H9 (cell line): Measurements from ENCODE around the gene PPP1R18. TPM values are rescaled to one million over a fixed set of nuclear protein-coding genes. Genes with fewer than 3 reads are reported as not detected.
A peak's percentile ranks its signal among the peaks of the same experiment; 100 is the strongest.

Experiments
- DNase-seq: peaks from one replicate; pipeline ENCODE4 v3.0.0-alpha.2; 2017
- H2AFZ ChIP-seq: one replicate; pipeline ENCODE4 v1.6.1; 2013; ENCODE audit warnings: mild to moderate bottlenecking, low read length, control low read depth, moderate library complexity
- H2AK5ac ChIP-seq: 2 replicates; pipeline ENCODE4 v1.6.1; 2013; ENCODE audit warnings: low read length, control low read depth, mixed read lengths; ENCODE audit not compliant: insufficient read length
- H2BK120ac ChIP-seq: one replicate; pipeline ENCODE4 v1.6.1; 2013; ENCODE audit warnings: low read depth, mild to moderate bottlenecking, low read length, control low read depth, inconsistent platforms; ENCODE audit not compliant: poor library complexity, severe bottlenecking
- H2BK12ac ChIP-seq: 2 replicates; pipeline ENCODE4 v1.6.1; 2013; ENCODE audit warnings: low read length, control low read depth, mixed read lengths, low read depth; ENCODE audit not compliant: insufficient read length
- H2BK15ac ChIP-seq: 2 replicates; pipeline ENCODE4 v1.6.1; 2013; ENCODE audit warnings: low read depth, low read length, control low read depth
- H2BK20ac ChIP-seq: one replicate; pipeline ENCODE4 v1.6.1; 2013; ENCODE audit warnings: low read depth, mild to moderate bottlenecking, low read length, control low read depth, inconsistent platforms; ENCODE audit not compliant: poor library complexity, severe bottlenecking
- H2BK5ac ChIP-seq: 2 replicates; pipeline ENCODE4 v1.6.1; 2013; ENCODE audit warnings: low read length, control low read depth, mixed read lengths; ENCODE audit not compliant: insufficient read length
- H3K14ac ChIP-seq: 2 replicates; pipeline ENCODE4 v1.6.1; 2013; ENCODE audit warnings: low read length, control low read depth; ENCODE audit not compliant: insufficient read depth
- H3K18ac ChIP-seq: 2 replicates; pipeline ENCODE4 v1.6.1; 2013; ENCODE audit warnings: low read depth, mild to moderate bottlenecking, mixed read lengths, low read length, control low read depth; ENCODE audit not compliant: insufficient read length
- H3K23ac ChIP-seq: 2 replicates; pipeline ENCODE4 v1.6.1; 2013; ENCODE audit warnings: low read length, control low read depth, mixed read lengths, low read depth; ENCODE audit not compliant: insufficient read length
- H3K23me2 ChIP-seq: 2 replicates; pipeline ENCODE4 v1.6.1; 2013; ENCODE audit warnings: low read depth, mild to moderate bottlenecking, mixed read lengths, low read length, control low read depth; ENCODE audit not compliant: insufficient read length, poor library complexity, severe bottlenecking
- H3K27ac ChIP-seq: 2 replicates; pipeline ENCODE4 v1.5.1; 2013; ENCODE audit warnings: low read length, control low read depth, mixed read lengths, low read depth; ENCODE audit not compliant: insufficient read length
- H3K27me3 ChIP-seq: 2 replicates; pipeline ENCODE4 v1.6.1; 2013; ENCODE audit warnings: low read length, control low read depth, inconsistent platforms; ENCODE audit not compliant: insufficient read depth
- H3K4ac ChIP-seq: 2 replicates; pipeline ENCODE4 v1.6.1; 2013; ENCODE audit warnings: low read depth, mild to moderate bottlenecking, control low read depth, inconsistent platforms, low read length, moderate library complexity
- H3K4me1 ChIP-seq: 2 replicates; pipeline ENCODE4 v1.6.1; 2013; ENCODE audit warnings: low read length, control low read depth, inconsistent platforms; ENCODE audit not compliant: insufficient read depth
- H3K4me2 ChIP-seq: 2 replicates; pipeline ENCODE4 v1.6.1; 2013; ENCODE audit warnings: low read length, control low read depth, mixed read lengths; ENCODE audit not compliant: insufficient read length, insufficient read depth
- H3K56ac ChIP-seq: 2 replicates; pipeline ENCODE4 v1.6.1; 2013; ENCODE audit warnings: low read depth, mild to moderate bottlenecking, mixed read lengths, low read length, control low read depth; ENCODE audit not compliant: insufficient read length
- H3K79me1 ChIP-seq: 2 replicates; pipeline ENCODE4 v1.6.1; 2013; ENCODE audit warnings: low read depth, mild to moderate bottlenecking, moderate library complexity, low read length, control low read depth, inconsistent platforms; ENCODE audit not compliant: insufficient read depth, poor library complexity, severe bottlenecking
- H3K79me2 ChIP-seq: 2 replicates; pipeline ENCODE4 v1.6.1; 2013; ENCODE audit warnings: low read length, control low read depth, inconsistent platforms; ENCODE audit not compliant: insufficient read depth
- H3K9ac ChIP-seq: 2 replicates; pipeline ENCODE4 v1.6.1; 2013; ENCODE audit warnings: low read length, control low read depth, mixed read lengths; ENCODE audit not compliant: insufficient read length; ENCODE audit errors: extremely low read depth
- H3K9me3 ChIP-seq: one replicate; pipeline ENCODE4 v1.6.1; 2013; ENCODE audit warnings: low read depth, low read length, inconsistent platforms; ENCODE audit not compliant: control insufficient read depth
- H3T11ph ChIP-seq: one replicate; pipeline ENCODE4 v1.6.1; 2013; ENCODE audit warnings: mild to moderate bottlenecking, low read length, control low read depth, inconsistent platforms
- H4K20me1 ChIP-seq: one replicate; pipeline ENCODE4 v1.6.1; 2013; ENCODE audit not compliant: control insufficient read depth, insufficient read length, insufficient read depth
- H4K5ac ChIP-seq: 2 replicates; pipeline ENCODE4 v1.6.1; 2013; ENCODE audit warnings: low read depth, mild to moderate bottlenecking, mixed read lengths, low read length, control low read depth; ENCODE audit not compliant: insufficient read length
- H4K8ac ChIP-seq: replicated peaks from 2 replicates; pipeline ENCODE4 v1.6.1; 2013; ENCODE audit warnings: low read length, control low read depth, mixed read lengths, low read depth; ENCODE audit not compliant: insufficient read length
- H4K91ac ChIP-seq: 2 replicates; pipeline ENCODE4 v1.6.1; 2013; ENCODE audit warnings: low read depth, mild to moderate bottlenecking, moderate library complexity, mixed read lengths, low read length, control low read depth; ENCODE audit not compliant: insufficient read length
- H3K27ac Mint-ChIP-seq, 3 experiments: 2 replicates in 2 of 3; 3 replicates in 1 of 3; pipeline ENCODE4 v1.8.0; 2020 to 2021; ENCODE audit warnings: mixed read lengths in 3 of 3, mild to moderate bottlenecking in 1 of 3, moderate library complexity in 1 of 3
- H3K27me3 Mint-ChIP-seq: 2 replicates; pipeline ENCODE4 v1.8.0; 2021; ENCODE audit warnings: low read depth, mild to moderate bottlenecking, moderate library complexity, mixed read lengths
- H3K36me3 Mint-ChIP-seq, 3 experiments: 2 replicates in 2 of 3; 3 replicates in 1 of 3; pipeline ENCODE4 v1.8.0; 2020 to 2021; ENCODE audit warnings: low read depth in 3 of 3, mixed read lengths in 3 of 3; ENCODE audit not compliant: insufficient read depth in 1 of 3
- H3K4me1 Mint-ChIP-seq, 2 experiments: 2 replicates each; pipeline ENCODE4 v1.8.0; 2020; ENCODE audit warnings: mixed read lengths in 2 of 2
- H3K4me3 Mint-ChIP-seq, 2 experiments: 2 replicates in 1 of 2; 3 replicates in 1 of 2; pipeline ENCODE4 v1.8.0; 2020 to 2021; ENCODE audit warnings: mild to moderate bottlenecking in 2 of 2, mixed read lengths in 2 of 2, moderate library complexity in 1 of 2
- H3K9me3 Mint-ChIP-seq, 2 experiments: 2 replicates in 1 of 2; 3 replicates in 1 of 2; pipeline ENCODE4 v1.8.0; 2020; ENCODE audit warnings: mild to moderate bottlenecking in 2 of 2, mixed read lengths in 2 of 2, moderate library complexity in 1 of 2
- WGBS: extraction: QIAGEN DNeasy Blood & Tissue Kit; methylation state at CpG from one replicate; pipeline ENCODE4 v1.1.7; 2013; ENCODE audit warnings: missing lambda C conversion rate, low lambda C conversion rate, mixed read lengths; ENCODE audit not compliant: insufficient read length; ENCODE audit errors: extremely low coverage; 5-methylcytosine and 5-hydroxymethylcytosine counted together
- total RNA-seq: library from RNA; stranded (reverse); gene quantifications from 2 replicates; pipeline ENCODE4 v1.2.1, GENCODE V29; 2021
- TF ChIP-seq, protein P1 (sequence below): fragments of 200-600 bp; sonication (generic); conservative IDR thresholded peaks from 3 replicates; pipeline ENCODE4 v1.8.0; 2021; ENCODE audit warnings: antibody characterized with exemption, mild to moderate bottlenecking

PPP1R18 gene
- total RNA-seq, 1 experiment from 2014 or later, result 28.0 TPM

DNA sequence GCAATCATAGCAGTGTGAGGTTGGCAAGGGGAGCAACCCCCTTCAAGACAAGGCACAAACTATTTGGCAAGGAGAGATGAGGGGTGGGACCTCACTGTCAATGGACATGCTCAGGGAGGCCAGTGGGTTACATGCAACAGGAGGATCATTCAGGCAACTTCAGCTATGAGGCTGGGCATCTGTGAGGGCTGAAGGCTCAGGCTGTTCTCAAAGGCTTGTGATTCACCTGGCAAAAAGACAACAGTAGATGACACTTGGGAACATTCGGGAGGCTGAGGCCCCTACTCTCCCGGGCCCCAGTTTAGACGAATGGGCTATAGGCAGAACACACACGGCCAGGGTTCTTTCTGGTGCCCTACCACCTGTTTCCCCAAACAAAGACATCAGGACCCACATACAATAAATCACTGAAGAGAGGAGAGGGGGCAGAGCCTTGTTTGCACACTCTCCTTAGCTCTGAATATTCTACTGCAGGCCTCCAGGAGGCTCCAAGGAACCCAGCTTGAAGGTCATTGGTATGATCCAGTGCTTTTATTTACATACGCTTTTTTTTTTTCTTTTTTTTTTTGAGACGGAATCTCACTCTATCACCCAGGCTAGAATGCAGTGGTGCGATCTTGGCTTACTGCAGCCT is 41.6 kb upstream of the PPP1R18 start:
- Histone ChIP-seq H2BK12ac (no peak overlapping the region), H4K20me1 (no peaks in the 10 kb centered on the region), H2AFZ (no peak overlapping the region), H3K9me3 (no peaks in the 10 kb centered on the region), H3K4ac (no peak overlapping the region), H3K18ac (no peak overlapping the region), H3K79me2 (no peaks in the 10 kb centered on the region; the same call in 1 of the 2 replicates), H4K91ac (no peak overlapping the region), H2BK15ac (no peak overlapping the region), H3K14ac (no peak overlapping the region), H3K23me2 (no peaks in the 10 kb centered on the region), H4K8ac (no peak overlapping the region), H2BK5ac (no peak overlapping the region), H3K56ac (no peak overlapping the region), H3T11ph (no peak overlapping the region), H3K4me2 (no peak overlapping the region), H2BK20ac (no peak overlapping the region), H2BK120ac (no peak overlapping the region), H3K23ac (no peak overlapping the region), H2AK5ac (no peak overlapping the region), H3K79me1 (no peaks in the 10 kb centered on the region), H4K5ac (no peak overlapping the region), H3K4me1 (no peaks in the 10 kb centered on the region), H3K27me3 (no peaks in the 10 kb centered on the region), H3K9ac (no peak overlapping the region), H3K27ac (no peak overlapping the region)
- no peak for DNase-seq
- Mint-ChIP-seq H3K36me3 (peaks cover 35 to 80% (median 50%) of the 10 kb centered on the region in 3 experiments), H3K4me1 (peaks cover 14 to 23% of the 10 kb centered on the region in 2 experiments), H3K9me3 (no peaks in the 10 kb centered on the region), H3K27me3 (peaks cover 5% of the 10 kb centered on the region; the same call in 1 of the 2 replicates), H3K27ac (peak overlapping the region; percentile 32 to 78 (median 73); a peak in 4 of 7 replicates), H3K4me3 (no peak overlapping the region; a peak in 1 of 5 replicates)
- TF ChIP-seq, protein P1, sequence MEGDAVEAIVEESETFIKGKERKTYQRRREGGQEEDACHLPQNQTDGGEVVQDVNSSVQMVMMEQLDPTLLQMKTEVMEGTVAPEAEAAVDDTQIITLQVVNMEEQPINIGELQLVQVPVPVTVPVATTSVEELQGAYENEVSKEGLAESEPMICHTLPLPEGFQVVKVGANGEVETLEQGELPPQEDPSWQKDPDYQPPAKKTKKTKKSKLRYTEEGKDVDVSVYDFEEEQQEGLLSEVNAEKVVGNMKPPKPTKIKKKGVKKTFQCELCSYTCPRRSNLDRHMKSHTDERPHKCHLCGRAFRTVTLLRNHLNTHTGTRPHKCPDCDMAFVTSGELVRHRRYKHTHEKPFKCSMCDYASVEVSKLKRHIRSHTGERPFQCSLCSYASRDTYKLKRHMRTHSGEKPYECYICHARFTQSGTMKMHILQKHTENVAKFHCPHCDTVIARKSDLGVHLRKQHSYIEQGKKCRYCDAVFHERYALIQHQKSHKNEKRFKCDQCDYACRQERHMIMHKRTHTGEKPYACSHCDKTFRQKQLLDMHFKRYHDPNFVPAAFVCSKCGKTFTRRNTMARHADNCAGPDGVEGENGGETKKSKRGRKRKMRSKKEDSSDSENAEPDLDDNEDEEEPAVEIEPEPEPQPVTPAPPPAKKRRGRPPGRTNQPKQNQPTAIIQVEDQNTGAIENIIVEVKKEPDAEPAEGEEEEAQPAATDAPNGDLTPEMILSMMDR, result no peak; the same call in 2 of the 3 replicates
- no CpG with 5 or more reads among the region's 7 CpGs for WGBS
